ENCODE measurements around the gene IL18. TPM values are rescaled to one million over a fixed set of nuclear protein-coding genes. Genes with fewer than 3 reads are reported as not detected.

IL18 gene
- total RNA-seq, 1 experiment from 2014 or later, result 0.74 TPM

DNA sequence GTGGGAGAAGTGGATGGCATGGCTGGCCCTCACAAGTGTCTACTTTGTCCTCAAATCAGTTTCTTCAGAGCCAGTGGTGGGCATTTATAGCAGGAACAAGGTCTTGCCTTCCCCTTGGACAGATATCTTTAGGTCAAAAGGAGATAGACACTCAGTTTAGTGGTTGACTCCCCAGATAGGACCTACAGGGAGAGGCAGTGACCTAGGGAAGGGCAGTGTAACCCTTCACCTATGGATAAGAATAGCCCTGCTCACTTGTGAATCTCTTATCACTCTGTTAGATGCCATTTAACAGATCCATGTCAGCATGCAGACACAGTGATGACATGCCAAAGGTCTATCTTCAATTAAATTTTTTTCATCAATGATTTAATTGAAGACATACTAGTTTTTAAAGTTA is 22.4 kb upstream of the IL18 start (continued):
- TF ChIP-seq MXD4 (CRISPR knock-in tag; IDR thresholded peaks at IDR 0.05; ENCODE audit: borderline replicate concordance), result no peak
- TF ChIP-seq ZNF423 (CRISPR knock-in tag; IDR thresholded peaks at IDR 0.05), result no peak
- TF ChIP-seq RELA (CRISPR knock-in tag; IDR thresholded peaks at IDR 0.05; ENCODE audit: borderline replicate concordance), result no peak
- no peak for TF ChIP-seq MYBL2 (CRISPR knock-in tag; IDR thresholded peaks at IDR 0.05)
- TF ChIP-seq ZNF512 (CRISPR knock-in tag; IDR thresholded peaks at IDR 0.05; ENCODE audit: borderline replicate concordance), result no peak

DNA sequence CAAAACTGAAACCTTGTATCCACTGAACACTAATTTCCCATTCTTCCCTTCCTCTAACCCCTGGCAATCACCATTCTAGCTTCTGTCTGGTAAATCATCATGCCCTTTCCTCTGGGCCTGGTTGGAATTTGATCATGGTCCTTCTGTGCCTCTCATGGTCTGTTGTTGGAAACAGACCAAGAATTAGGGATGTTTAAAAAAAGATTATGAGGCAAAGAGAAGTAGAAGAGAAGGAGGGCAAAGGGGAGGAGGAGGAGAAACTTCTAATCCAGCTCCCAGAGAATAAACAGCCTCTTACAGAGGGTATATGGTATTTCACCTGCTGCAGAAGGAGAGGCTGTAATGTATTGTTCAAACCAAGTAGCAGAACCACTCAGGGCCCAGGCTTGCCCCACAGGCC is 22.0 kb upstream of the IL18 start:
- ATAC-seq, result no peak
- POLR2A ChIA-PET, result no interaction called here
- peaks cover 3% of the 10 kb centered on the region for H3K4me1 Mint-ChIP-seq
- no peaks in the 10 kb centered on the region; the same call in 1 of the 2 replicates for H3K27me3 Mint-ChIP-seq (ENCODE audit: low read depth)
- no peak for DNase-seq (ENCODE audit: low spot score)
- CTCF ChIA-PET, result no interaction called here
- no peak for TF ChIP-seq ATF1 (CRISPR knock-in tag; IDR thresholded peaks at IDR 0.05)
- TF ChIP-seq NFE2L1 (CRISPR knock-in tag; IDR thresholded peaks at IDR 0.05), result no peak
- TF ChIP-seq, protein P1, sequence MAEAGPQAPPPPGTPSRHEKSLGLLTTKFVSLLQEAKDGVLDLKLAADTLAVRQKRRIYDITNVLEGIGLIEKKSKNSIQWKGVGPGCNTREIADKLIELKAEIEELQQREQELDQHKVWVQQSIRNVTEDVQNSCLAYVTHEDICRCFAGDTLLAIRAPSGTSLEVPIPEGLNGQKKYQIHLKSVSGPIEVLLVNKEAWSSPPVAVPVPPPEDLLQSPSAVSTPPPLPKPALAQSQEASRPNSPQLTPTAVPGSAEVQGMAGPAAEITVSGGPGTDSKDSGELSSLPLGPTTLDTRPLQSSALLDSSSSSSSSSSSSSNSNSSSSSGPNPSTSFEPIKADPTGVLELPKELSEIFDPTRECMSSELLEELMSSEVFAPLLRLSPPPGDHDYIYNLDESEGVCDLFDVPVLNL (CRISPR knock-in tag; IDR thresholded peaks at IDR 0.05; ENCODE audit: borderline replicate concordance, low read depth), result no peak
- no peak for TF ChIP-seq SMAD4 (CRISPR knock-in tag; IDR thresholded peaks at IDR 0.05)
- TF ChIP-seq JAZF1 (CRISPR knock-in tag; IDR thresholded peaks at IDR 0.05), result no peak
- no peak for TF ChIP-seq HMGA2 (CRISPR knock-in tag; IDR thresholded peaks at IDR 0.05)
- TF ChIP-seq ZNF219 (CRISPR knock-in tag; IDR thresholded peaks at IDR 0.05; ENCODE audit: borderline replicate concordance), result no peak
- TF ChIP-seq, protein P2, sequence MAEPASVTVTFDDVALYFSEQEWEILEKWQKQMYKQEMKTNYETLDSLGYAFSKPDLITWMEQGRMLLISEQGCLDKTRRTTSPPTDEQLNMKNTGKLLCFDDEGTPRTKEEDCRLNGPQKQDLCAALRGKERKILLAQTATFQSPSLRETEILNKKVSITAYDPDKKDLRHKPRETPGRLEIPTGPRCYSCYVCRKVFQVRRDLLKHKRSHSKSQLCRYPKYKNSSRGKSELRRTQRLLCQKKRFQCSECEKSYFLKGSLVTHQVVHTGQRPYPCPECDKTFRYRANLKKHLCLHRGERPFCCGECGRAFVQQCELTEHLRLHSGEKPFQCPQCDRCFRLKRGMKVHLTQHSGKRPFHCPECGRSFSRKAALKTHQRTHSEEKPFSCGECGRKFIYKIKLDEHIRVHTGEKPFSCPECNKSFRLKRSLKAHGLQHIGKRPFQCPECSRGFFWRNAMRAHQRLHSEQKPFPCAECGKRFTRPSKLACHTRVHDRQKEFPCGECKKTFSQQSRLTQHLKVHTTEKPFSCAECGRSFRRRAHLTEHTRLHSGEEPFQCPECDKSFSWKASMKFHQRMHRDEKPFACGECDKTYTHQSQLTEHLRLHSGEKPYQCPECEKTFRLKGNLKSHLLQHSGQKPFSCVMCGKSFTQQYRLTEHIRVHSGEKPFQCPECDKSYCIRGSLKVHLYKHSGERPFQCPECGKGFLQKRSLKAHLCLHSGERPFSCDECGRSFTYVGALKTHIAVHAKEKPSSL (CRISPR knock-in tag; conservative IDR thresholded peaks at IDR 0.05), result no peak
- TF ChIP-seq TP53 (CRISPR knock-in tag; IDR thresholded peaks at IDR 0.05), result no peak
- TF ChIP-seq TCF7 (CRISPR knock-in tag; IDR thresholded peaks at IDR 0.05; ENCODE audit: low read depth), result no peak
- TF ChIP-seq, protein P3, sequence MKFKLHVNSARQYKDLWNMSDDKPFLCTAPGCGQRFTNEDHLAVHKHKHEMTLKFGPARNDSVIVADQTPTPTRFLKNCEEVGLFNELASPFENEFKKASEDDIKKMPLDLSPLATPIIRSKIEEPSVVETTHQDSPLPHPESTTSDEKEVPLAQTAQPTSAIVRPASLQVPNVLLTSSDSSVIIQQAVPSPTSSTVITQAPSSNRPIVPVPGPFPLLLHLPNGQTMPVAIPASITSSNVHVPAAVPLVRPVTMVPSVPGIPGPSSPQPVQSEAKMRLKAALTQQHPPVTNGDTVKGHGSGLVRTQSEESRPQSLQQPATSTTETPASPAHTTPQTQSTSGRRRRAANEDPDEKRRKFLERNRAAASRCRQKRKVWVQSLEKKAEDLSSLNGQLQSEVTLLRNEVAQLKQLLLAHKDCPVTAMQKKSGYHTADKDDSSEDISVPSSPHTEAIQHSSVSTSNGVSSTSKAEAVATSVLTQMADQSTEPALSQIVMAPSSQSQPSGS (CRISPR knock-in tag; IDR thresholded peaks at IDR 0.05; ENCODE audit: borderline replicate concordance, low read depth), result no peak
- TF ChIP-seq NR1H2 (CRISPR knock-in tag; IDR thresholded peaks at IDR 0.05), result no peak
- TF ChIP-seq ZNF423 (CRISPR knock-in tag; IDR thresholded peaks at IDR 0.05), result no peak
- no peak for TF ChIP-seq ATF6 (CRISPR knock-in tag; IDR thresholded peaks at IDR 0.05)
- TF ChIP-seq AR (CRISPR knock-in tag; IDR thresholded peaks at IDR 0.05), result no peak
- no peak for TF ChIP-seq PRRX2 (CRISPR knock-in tag; IDR thresholded peaks at IDR 0.05)
- no peak overlapping the region for H3K4me3 Mint-ChIP-seq
- no peaks in the 10 kb centered on the region; the same call in 1 of the 2 replicates for H3K36me3 Mint-ChIP-seq
- no peak overlapping the region for H3K27ac Mint-ChIP-seq
- peaks cover 5% of the 10 kb centered on the region for H3K9me3 Mint-ChIP-seq

Data from WTC11 (cell line).